GM20000 (cell line): Measurements from ENCODE around the gene ITGA8.

Experiments
- DNase-seq: peaks from one replicate; pipeline ENCODE4 v3.0.0; 2012; ENCODE audit warnings: low spot score
- CTCF ChIP-seq: IDR thresholded peaks from 2 replicates; pipeline ENCODE4 v1.5.1; 2012; ENCODE audit warnings: mild to moderate bottlenecking, control low read depth; ENCODE audit errors: extremely low read depth, missing control alignments

The ITGA8 gene

GRCh38 chr10:15735763-15736162 lies 16.0 kb upstream of the ITGA8 start:
- no peak for DNase-seq

GRCh38 chr10:15730341-15730740 lies 10.6 kb upstream of the ITGA8 start:
- no peak for TF ChIP-seq CTCF
- no peak for DNase-seq

More at GRCh38 chr10:15735763-15736162, 16.0 kb upstream of the ITGA8 start:
- TF ChIP-seq CTCF, result no peak

- no peak for DNase-seq
- no peak for TF ChIP-seq CTCF
Measured at GRCh38 chr10:15729890-15730289, 10.2 kb upstream of the ITGA8 start.

GRCh38 chr10:15726042-15726441 lies 6.3 kb upstream of the ITGA8 start:
- DNase-seq, result no peak
- no peak for TF ChIP-seq CTCF

GRCh38 chr10:15725603-15726002 lies 5.9 kb upstream of the ITGA8 start:
- TF ChIP-seq CTCF, result peak; percentile 14
- peak; percentile 64 for DNase-seq

GRCh38 chr10:15724683-15725082 lies 5.0 kb upstream of the ITGA8 start:
- DNase-seq, result no peak
- TF ChIP-seq CTCF, result no peak

- no peak for TF ChIP-seq CTCF
- no peak for DNase-seq
Measured at GRCh38 chr10:15723803-15724202, 4.1 kb upstream of the ITGA8 start.
